SK-N-SH treated with all-trans-retinoic acid at 6 μM for 48 hours (cell line): ENCODE results near the gene LY6G5B.

Experiments used
- ARNTL ChIP-seq: fragments of 450-650 bp; formaldehyde crosslinking; IDR thresholded peaks from 2 replicates; pipeline ENCODE4 v1.5.0; 2020; ENCODE audit warnings: low read depth, mild to moderate bottlenecking, moderate library complexity, borderline replicate concordance
- CSDC2 ChIP-seq: fragments of 250-450 bp; sonication (Bioruptor Pico); IDR thresholded peaks from 2 replicates; pipeline ENCODE4 v1.5.0; 2020; ENCODE audit warnings: mild to moderate bottlenecking, moderate library complexity
- ISL1 ChIP-seq: fragments of 250-450 bp; sonication (Bioruptor Pico); IDR thresholded peaks from 2 replicates; pipeline ENCODE4 v2.1.2; 2022; ENCODE audit warnings: mild to moderate bottlenecking, moderate library complexity
- RARB ChIP-seq: fragments of 250-450 bp; sonication (Bioruptor Pico); IDR thresholded peaks from 2 replicates; pipeline ENCODE4 v1.8.0; 2021; ENCODE audit warnings: mild to moderate bottlenecking, moderate library complexity
- SNAI2 ChIP-seq: fragments of 250-450 bp; sonication (Bioruptor Pico); IDR thresholded peaks from 2 replicates; pipeline ENCODE4 v1.5.0; 2020; ENCODE audit warnings: mild to moderate bottlenecking, moderate library complexity
- TSHZ2 ChIP-seq: fragments of 250-450 bp; sonication (Bioruptor Pico); IDR thresholded peaks from 2 replicates; pipeline ENCODE4 v1.5.0; 2020; ENCODE audit warnings: mild to moderate bottlenecking, moderate library complexity
- TF ChIP-seq, protein P1 (sequence below): fragments of 250-450 bp; sonication (Bioruptor Pico); IDR thresholded peaks from 2 replicates; pipeline ENCODE4 v1.8.0; 2020; ENCODE audit warnings: mild to moderate bottlenecking, moderate library complexity, borderline replicate concordance

- TF ChIP-seq, protein P1, sequence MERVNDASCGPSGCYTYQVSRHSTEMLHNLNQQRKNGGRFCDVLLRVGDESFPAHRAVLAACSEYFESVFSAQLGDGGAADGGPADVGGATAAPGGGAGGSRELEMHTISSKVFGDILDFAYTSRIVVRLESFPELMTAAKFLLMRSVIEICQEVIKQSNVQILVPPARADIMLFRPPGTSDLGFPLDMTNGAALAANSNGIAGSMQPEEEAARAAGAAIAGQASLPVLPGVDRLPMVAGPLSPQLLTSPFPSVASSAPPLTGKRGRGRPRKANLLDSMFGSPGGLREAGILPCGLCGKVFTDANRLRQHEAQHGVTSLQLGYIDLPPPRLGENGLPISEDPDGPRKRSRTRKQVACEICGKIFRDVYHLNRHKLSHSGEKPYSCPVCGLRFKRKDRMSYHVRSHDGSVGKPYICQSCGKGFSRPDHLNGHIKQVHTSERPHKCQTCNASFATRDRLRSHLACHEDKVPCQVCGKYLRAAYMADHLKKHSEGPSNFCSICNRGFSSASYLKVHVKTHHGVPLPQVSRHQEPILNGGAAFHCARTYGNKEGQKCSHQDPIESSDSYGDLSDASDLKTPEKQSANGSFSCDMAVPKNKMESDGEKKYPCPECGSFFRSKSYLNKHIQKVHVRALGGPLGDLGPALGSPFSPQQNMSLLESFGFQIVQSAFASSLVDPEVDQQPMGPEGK (CRISPR knock-in tag), result no peak
- TF ChIP-seq ISL1 (CRISPR knock-in tag) (no peak), RARB (no peak), SNAI2 (no peak), TSHZ2 (CRISPR knock-in tag) (no peak), ARNTL (CRISPR knock-in tag) (no peak), CSDC2 (CRISPR knock-in tag) (no peak)
These were observed 48.3 kb upstream of the LY6G5B start for GRCh38 chr6:31621320-31621939.
